Endothelial cell of umbilical vein (primary cell): ENCODE data around the gene DYNC2H1. TPM values are rescaled to one million over a fixed set of nuclear protein-coding genes. Genes with fewer than 3 reads are reported as not detected.

Experiments
- BruUV-seq: library from RNA; stranded (reverse); fragments of 400-500 nt; replicated peaks from 2 replicates; lab custom pipeline; 2021; lab: Mats Ljungman, UMichigan
- CTCF ChIA-PET: fragments of 300-600, 350-600 bp; sonication (Branson Sonifier 250); formaldehyde crosslinking; loops from one replicate; lab custom pipeline; 2021; ENCODE audit warnings: antibody characterized with exemption, inconsistent platforms; lab: Charles Lee
- POLR2A ChIA-PET: fragments of 300-600, 350-600 bp; sonication (Branson Sonifier 250); formaldehyde crosslinking; loops from one replicate; lab custom pipeline; 2021; ENCODE audit warnings: antibody characterized with exemption, inconsistent platforms; lab: Charles Lee
- DNase-seq: peaks from one replicate; pipeline ENCODE4 v3.0.0-alpha.2; 2011; ENCODE audit warnings: low read depth, low spot score
- FAIRE-seq: peaks from 2 replicates; lab custom pipeline; 2011; peaks lifted over from hg19 to GRCh38; lab: Jason Lieb, UNC
- H2AFZ ChIP-seq: 2 replicates; pipeline ENCODE4 v1.6.0; 2012; ENCODE audit warnings: low read depth, low read length, control low read depth, inconsistent platforms
- H3K27ac ChIP-seq: 2 replicates; pipeline ENCODE4 v1.5.1; 2011; ENCODE audit warnings: low read depth, mild to moderate bottlenecking, control low read depth, low read length, moderate library complexity; ENCODE audit not compliant: insufficient read depth
- H3K27me3 ChIP-seq, 2 experiments: 2 replicates each; pipeline versions ENCODE4 v1.6.0 to v1.6.1; 2011; ENCODE audit warnings: low read length in 2 of 2, mixed read lengths in 1 of 2; ENCODE audit not compliant: control insufficient read depth in 2 of 2, insufficient read depth in 2 of 2
- H3K36me3 ChIP-seq, 2 experiments: 2 replicates in 1 of 2; 3 replicates in 1 of 2; pipeline ENCODE4 v1.5.1; 2011; ENCODE audit warnings: low read length in 2 of 2, mild to moderate bottlenecking in 1 of 2, moderate library complexity in 1 of 2; ENCODE audit not compliant: control insufficient read depth in 2 of 2, insufficient read depth in 2 of 2; ENCODE audit errors: extremely low read depth in 1 of 2
- H3K4me1 ChIP-seq: 3 replicates; pipeline ENCODE4 v1.5.1; 2011; ENCODE audit warnings: mild to moderate bottlenecking, low read length; ENCODE audit not compliant: control insufficient read depth, insufficient read depth; ENCODE audit errors: extremely low read depth
- H3K4me2 ChIP-seq: 2 replicates; pipeline ENCODE4 v1.6.1; 2011; ENCODE audit warnings: low read length, control low read depth, mixed read lengths; ENCODE audit not compliant: insufficient read depth
- H3K4me3 ChIP-seq, 3 experiments: fragments of 200-600 bp in 1 of 3; sonication (generic), shearing (Covaris generic) in 1 of 3; replicated peaks in 1 of 3; 2 replicates each; pipeline ENCODE4 v1.5.1; 2011 to 2016; ENCODE audit warnings: control low read depth in 3 of 3, low read length in 3 of 3, mild to moderate bottlenecking in 2 of 3, inconsistent platforms in 1 of 3, low read depth in 1 of 3, moderate library complexity in 1 of 3; ENCODE audit not compliant: insufficient read depth in 1 of 3
- H3K79me2 ChIP-seq: 2 replicates; pipeline ENCODE4 v1.6.0; 2012; ENCODE audit warnings: low read length, inconsistent platforms; ENCODE audit not compliant: control insufficient read depth, insufficient read depth
- H3K9ac ChIP-seq: replicated peaks from 2 replicates; pipeline ENCODE3; 2011; ENCODE audit warnings: low read length, control low read depth; ENCODE audit not compliant: insufficient read depth; ENCODE audit errors: extremely low read depth
- H3K9me1 ChIP-seq: replicated peaks from 3 replicates; pipeline ENCODE4 v1.6.0; 2011; ENCODE audit warnings: mild to moderate bottlenecking, low read length; ENCODE audit not compliant: control insufficient read depth, insufficient read depth; ENCODE audit errors: extremely low read depth
- H3K9me3 ChIP-seq: replicated peaks from 2 replicates; pipeline ENCODE4 v1.5.1; 2012; ENCODE audit warnings: low read length, inconsistent platforms; ENCODE audit not compliant: control insufficient read depth, insufficient read depth
- H4K20me1 ChIP-seq: replicated peaks from 2 replicates; pipeline ENCODE3; 2011; ENCODE audit warnings: mild to moderate bottlenecking, low read length; ENCODE audit not compliant: control insufficient read depth, insufficient read depth; ENCODE audit errors: extremely low read depth
- EZH2 ChIP-seq: IDR thresholded peaks from 2 replicates; pipeline ENCODE4 v1.6.1; 2012; ENCODE audit warnings: borderline replicate concordance, low read depth, mild to moderate bottlenecking, moderate library complexity, low read length, inconsistent platforms; ENCODE audit not compliant: severe bottlenecking
- FOS ChIP-seq: IDR thresholded peaks from 2 replicates; pipeline ENCODE4 v1.6.1; 2011; ENCODE audit warnings: mild to moderate bottlenecking, low read length, moderate library complexity, borderline replicate concordance; ENCODE audit not compliant: insufficient read depth
- GATA2 ChIP-seq: IDR thresholded peaks from 2 replicates; pipeline ENCODE4 v1.7.0; 2011; ENCODE audit warnings: low read depth, mild to moderate bottlenecking, moderate library complexity, mixed read lengths, low read length; ENCODE audit not compliant: insufficient read length, insufficient read depth
- JUN ChIP-seq: IDR thresholded peaks from 2 replicates; pipeline ENCODE4 v1.6.1; 2011; ENCODE audit warnings: borderline replicate concordance, low read depth; ENCODE audit not compliant: insufficient read length, insufficient read depth
- MYC ChIP-seq: IDR thresholded peaks from one replicate; pipeline ENCODE4 v1.6.1; 2011; ENCODE audit warnings: mild to moderate bottlenecking, low read depth, low read length
- POLR2A ChIP-seq: IDR thresholded peaks from 2 replicates; pipeline ENCODE4 v1.6.1; 2012; ENCODE audit warnings: low read depth, mild to moderate bottlenecking, control low read depth, low read length
- POLR2AphosphoS5 ChIP-seq: IDR thresholded peaks from 2 replicates; pipeline ENCODE4 v1.6.1; 2012; ENCODE audit warnings: low read depth, mild to moderate bottlenecking, control low read depth, low read length, moderate library complexity; ENCODE audit not compliant: insufficient read depth
- dilution Hi-C: fragments of 300-500 bp; cut with MboI; formaldehyde crosslinking; loops from one replicate; pipeline ENCODE4 v1.15.0; 2019; ENCODE audit warnings: low sequenced_read_pairs; ENCODE audit not compliant: extremely low pct_ligation_motif_present
- intact Hi-C: fragments of 100-400 bp; cut with micrococcal nuclease; formaldehyde crosslinking; loops from one replicate; pipeline ENCODE4 v1.10.0; 2022
- polyA plus RNA-seq, 4 experiments: library from polyadenylated mRNA; depleted of rRNA in 3 of 4; stranded (reverse) in 3 of 4; unstranded in 1 of 4; fragments of >200 nt; gene quantifications; 2 replicates each; pipeline versions ENCODE4 v1.2.1 to v1.2.3, GENCODE V29; 2011 to 2012; ENCODE audit warnings: missing spikeins in 1 of 4
- total RNA-seq: library from RNA; stranded (reverse); gene quantifications from 2 replicates; pipeline ENCODE4 v1.2.3, GENCODE V29; 2021
- TF ChIP-seq, protein P1 (sequence below): IDR thresholded peaks from 2 replicates; pipeline ENCODE4 v1.6.1; 2011; ENCODE audit not compliant: insufficient read depth, insufficient read length
- TF ChIP-seq, protein P2 (sequence below), 2 donors: IDR thresholded peaks; 1 replicate in 1 of 2; 2 replicates in 1 of 2; pipeline ENCODE4 v1.5.1; 2011; ENCODE audit warnings: low read length in 2 of 2, mild to moderate bottlenecking in 2 of 2, moderate library complexity in 2 of 2, control low read depth in 1 of 2, inconsistent platforms in 1 of 2, low read depth in 1 of 2; ENCODE audit not compliant: insufficient read depth in 1 of 2; ENCODE audit errors: extremely low read depth in 1 of 2

DYNC2H1 gene
- total and polyA plus RNA-seq, 2 donors (not counting 3 experiments of a cell fraction or from before 2014, with no cell fraction given), result 1.9 to 4.2 TPM

DNA sequence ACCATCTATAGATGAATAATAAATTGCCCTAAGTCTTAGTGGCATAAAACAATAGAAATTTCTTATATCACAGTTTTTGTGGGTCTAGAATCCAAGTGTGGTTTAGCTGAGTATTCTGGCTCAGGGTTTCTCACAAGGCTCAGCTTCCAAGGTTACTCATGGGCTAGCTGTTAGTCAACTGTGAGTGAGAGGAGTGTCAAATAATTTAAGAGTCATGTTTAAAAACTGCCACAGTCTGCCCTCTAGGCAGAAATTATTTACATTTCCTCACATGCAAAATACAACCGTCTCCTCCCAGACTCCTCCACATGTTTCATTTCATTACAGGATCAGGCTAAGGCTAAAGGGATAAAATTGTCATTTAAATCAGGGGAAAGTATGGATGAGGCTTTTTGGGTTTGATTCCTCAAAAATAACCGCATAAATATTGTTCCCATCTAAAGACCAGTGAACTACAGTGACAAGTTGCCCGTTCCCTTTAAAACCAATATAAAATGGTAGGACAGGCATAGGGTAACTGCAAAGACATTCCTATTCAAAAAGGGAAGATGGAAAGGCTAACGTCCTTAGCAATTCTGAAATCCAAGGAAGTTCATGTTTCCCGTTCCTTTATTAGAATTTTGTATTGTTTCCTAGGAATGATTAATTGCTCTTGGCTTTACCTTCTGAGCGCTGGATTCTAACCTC lies 324.3 kb downstream of the DYNC2H1 start:
- ChIA-PET CTCF (interaction anchor here (0.7 to 1.3 kb wide), 8 partner anchors 10 to 249 kb away, joined by 3 to 5 read pairs (median 3); no protein-coding TSS in a partner anchor), POLR2A (no interaction called here)
- peak; percentile 84 for DNase-seq
- H3K4me3 ChIP-seq, result no peak overlapping the region
- TF ChIP-seq, protein P1, sequence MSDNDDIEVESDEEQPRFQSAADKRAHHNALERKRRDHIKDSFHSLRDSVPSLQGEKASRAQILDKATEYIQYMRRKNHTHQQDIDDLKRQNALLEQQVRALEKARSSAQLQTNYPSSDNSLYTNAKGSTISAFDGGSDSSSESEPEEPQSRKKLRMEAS, result no peak
- TF ChIP-seq FOS (no peak), MYC (no peak), GATA2 (no peak)
- H3K4me2 ChIP-seq, result peak overlapping the region; percentile 59
- H3K27ac ChIP-seq, result no peak overlapping the region
- no peaks in the 10 kb centered on the region for H3K79me2 ChIP-seq
- H3K9ac ChIP-seq, result no peak overlapping the region
- no peaks in the 10 kb centered on the region for H3K36me3 ChIP-seq
- no peaks in the 10 kb centered on the region for H3K9me3 ChIP-seq
- intact Hi-C loops, result loop anchor here (5.0 kb wide), 2 partner anchors 96 to 154 kb away; no protein-coding TSS in a partner anchor
- dilution Hi-C loops, result no loop called here
- peak overlapping the region; percentile 62 for H2AFZ ChIP-seq
- peak; percentile 81 for FAIRE-seq
- no peaks in the 10 kb centered on the region for H4K20me1 ChIP-seq
- no TSS peak for BruUV-seq
- H3K9me1 ChIP-seq, result no peaks in the 10 kb centered on the region
- H3K4me1 ChIP-seq, result peaks cover 15% of the 10 kb centered on the region
- H3K27me3 ChIP-seq, result no peaks in the 10 kb centered on the region

DNA sequence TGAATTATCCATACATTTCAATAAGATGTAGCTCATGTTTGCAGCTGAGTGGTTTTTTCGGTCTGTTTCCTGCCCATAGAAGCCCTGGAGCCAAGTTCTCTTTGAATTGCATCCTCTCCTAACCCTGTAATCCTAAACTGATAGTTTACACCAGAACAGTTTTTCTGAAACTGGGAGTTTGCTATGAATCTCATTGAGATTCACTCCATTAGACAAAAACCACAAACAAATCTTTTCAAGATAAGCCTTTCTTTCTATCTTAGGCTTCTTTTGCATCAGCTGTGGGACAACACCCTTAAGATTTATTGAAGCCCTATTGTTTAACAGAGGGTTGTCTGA lies 324.8 kb downstream of the DYNC2H1 start:
- FAIRE-seq, result no peak
- H3K4me1 ChIP-seq, result peaks cover 15% of the 10 kb centered on the region
- no peaks in the 10 kb centered on the region for H3K9me1 ChIP-seq
- ChIA-PET CTCF (interaction anchor here (0.7 to 1.3 kb wide), 6 partner anchors 9 to 167 kb away, joined by 3 to 5 read pairs (median 3); no protein-coding TSS in a partner anchor), POLR2A (no interaction called here)
- no peaks in the 10 kb centered on the region for H3K9me3 ChIP-seq
- dilution Hi-C loops (no loop called here), intact Hi-C loops (loop anchor here (5.0 kb wide), 2 partner anchors 97 to 153 kb away; no protein-coding TSS in a partner anchor)
- no peaks in the 10 kb centered on the region for H3K27me3 ChIP-seq
- H3K4me2 ChIP-seq, result peak overlapping the region; percentile 59
- no peak overlapping the region for H3K4me3 ChIP-seq
- H2AFZ ChIP-seq, result peak overlapping the region; percentile 62
- no peaks in the 10 kb centered on the region for H3K36me3 ChIP-seq
- BruUV-seq, result no TSS peak
- no peaks in the 10 kb centered on the region for H3K79me2 ChIP-seq
- H3K27ac ChIP-seq, result no peak overlapping the region
- DNase-seq, result no peak
- no peak overlapping the region for H3K9ac ChIP-seq
- TF ChIP-seq GATA2 (no peak), POLR2AphosphoS5 (no peak), MYC (no peak), JUN (no peak), POLR2A (no peak), FOS (no peak), EZH2 (no peak)
- TF ChIP-seq, protein P1, result no peak
- TF ChIP-seq, protein P2, sequence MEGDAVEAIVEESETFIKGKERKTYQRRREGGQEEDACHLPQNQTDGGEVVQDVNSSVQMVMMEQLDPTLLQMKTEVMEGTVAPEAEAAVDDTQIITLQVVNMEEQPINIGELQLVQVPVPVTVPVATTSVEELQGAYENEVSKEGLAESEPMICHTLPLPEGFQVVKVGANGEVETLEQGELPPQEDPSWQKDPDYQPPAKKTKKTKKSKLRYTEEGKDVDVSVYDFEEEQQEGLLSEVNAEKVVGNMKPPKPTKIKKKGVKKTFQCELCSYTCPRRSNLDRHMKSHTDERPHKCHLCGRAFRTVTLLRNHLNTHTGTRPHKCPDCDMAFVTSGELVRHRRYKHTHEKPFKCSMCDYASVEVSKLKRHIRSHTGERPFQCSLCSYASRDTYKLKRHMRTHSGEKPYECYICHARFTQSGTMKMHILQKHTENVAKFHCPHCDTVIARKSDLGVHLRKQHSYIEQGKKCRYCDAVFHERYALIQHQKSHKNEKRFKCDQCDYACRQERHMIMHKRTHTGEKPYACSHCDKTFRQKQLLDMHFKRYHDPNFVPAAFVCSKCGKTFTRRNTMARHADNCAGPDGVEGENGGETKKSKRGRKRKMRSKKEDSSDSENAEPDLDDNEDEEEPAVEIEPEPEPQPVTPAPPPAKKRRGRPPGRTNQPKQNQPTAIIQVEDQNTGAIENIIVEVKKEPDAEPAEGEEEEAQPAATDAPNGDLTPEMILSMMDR (IDR thresholded peaks at IDR 0.05; ENCODE audit: extremely low read depth in 1 of 2, insufficient read depth in 1 of 2, low read depth in 1 of 2, low read length in 2 of 2), result no peak
- no peaks in the 10 kb centered on the region for H4K20me1 ChIP-seq
